Esophagus muscularis mucosa (tissue), 3 donors: ENCODE data around the gene AJAP1.

Experiments
- POLR2A ChIP-seq: fragments of 450-650 bp; IDR thresholded peaks from one replicate; pipeline ENCODE4 v1.6.1; 2017; ENCODE audit warnings: antibody characterized with exemption, moderate library complexity, mild to moderate bottlenecking, low read depth
- TF ChIP-seq, protein P1 (sequence below), 3 experiments: fragments of 200-600 bp in 2 of 3; fragments of 450-650 bp in 1 of 3; sonication (generic) in 2 of 3; IDR thresholded peaks; one replicate each; pipeline ENCODE4 v1.5.1; 2017 to 2019; ENCODE audit warnings: antibody characterized with exemption in 3 of 3, mild to moderate bottlenecking in 2 of 3, moderate library complexity in 1 of 3

DNA sequence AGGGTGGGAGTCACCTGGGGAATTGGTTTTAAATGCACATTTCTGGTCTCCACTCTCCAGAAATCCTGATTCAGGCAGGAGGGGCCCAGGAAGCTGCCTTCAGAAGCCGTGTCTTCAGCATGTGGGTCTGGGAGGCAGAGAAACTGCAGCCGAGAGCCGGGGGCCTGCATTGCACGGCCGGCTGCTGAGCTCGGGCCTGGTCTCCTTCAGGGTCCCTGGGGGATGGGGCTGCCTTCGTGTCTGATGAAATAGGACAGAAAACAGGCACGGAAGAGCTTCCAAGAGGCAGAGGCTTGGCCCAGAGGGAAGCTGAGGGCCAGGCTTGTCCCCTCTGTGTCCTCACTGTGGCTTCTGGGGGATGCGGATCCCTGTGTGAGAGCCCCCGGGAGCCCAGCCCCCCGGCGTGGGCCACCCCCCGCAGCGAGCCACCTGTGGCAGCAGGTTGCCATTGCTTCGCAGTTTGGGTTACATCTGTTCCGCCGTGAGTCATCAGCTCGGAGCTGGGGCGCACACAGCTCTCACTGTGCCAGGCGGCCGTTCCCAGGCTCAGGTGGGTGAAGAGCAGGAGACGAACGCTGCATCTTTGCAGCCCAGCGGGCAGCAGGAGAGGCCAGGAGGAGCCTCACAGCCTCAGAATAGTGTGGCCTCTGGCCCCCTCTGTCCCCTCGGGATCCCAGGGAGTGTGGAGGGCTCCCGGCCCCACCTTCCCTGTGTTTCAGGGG, 72.4 kb downstream of the AJAP1 start:
- TF ChIP-seq POLR2A, result no peak
- TF ChIP-seq, protein P1, sequence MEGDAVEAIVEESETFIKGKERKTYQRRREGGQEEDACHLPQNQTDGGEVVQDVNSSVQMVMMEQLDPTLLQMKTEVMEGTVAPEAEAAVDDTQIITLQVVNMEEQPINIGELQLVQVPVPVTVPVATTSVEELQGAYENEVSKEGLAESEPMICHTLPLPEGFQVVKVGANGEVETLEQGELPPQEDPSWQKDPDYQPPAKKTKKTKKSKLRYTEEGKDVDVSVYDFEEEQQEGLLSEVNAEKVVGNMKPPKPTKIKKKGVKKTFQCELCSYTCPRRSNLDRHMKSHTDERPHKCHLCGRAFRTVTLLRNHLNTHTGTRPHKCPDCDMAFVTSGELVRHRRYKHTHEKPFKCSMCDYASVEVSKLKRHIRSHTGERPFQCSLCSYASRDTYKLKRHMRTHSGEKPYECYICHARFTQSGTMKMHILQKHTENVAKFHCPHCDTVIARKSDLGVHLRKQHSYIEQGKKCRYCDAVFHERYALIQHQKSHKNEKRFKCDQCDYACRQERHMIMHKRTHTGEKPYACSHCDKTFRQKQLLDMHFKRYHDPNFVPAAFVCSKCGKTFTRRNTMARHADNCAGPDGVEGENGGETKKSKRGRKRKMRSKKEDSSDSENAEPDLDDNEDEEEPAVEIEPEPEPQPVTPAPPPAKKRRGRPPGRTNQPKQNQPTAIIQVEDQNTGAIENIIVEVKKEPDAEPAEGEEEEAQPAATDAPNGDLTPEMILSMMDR (IDR thresholded peaks at IDR 0.05), result no peak
